Measurements from ENCODE around the gene TMED10.

The TMED10 gene

GRCh38 chr14:75176142-75176820 is at the start of gene TMED10:
TMED10 (minus strand) TSS chr14:75176612; CDS start chr14:75176579, 33 bp downstream.
- DNase-seq, result peak; percentile 93

- no peak for DNase-seq
These were observed 48.1 kb upstream of the TMED10 start for GRCh38 chr14:75224561-75224960.

- no peak for DNase-seq
These were observed 47.3 kb upstream of the TMED10 start for GRCh38 chr14:75223664-75224154.

- DNase-seq, result no peak
These were observed 45.8 kb upstream of the TMED10 start for GRCh38 chr14:75222208-75222701.

DNA sequence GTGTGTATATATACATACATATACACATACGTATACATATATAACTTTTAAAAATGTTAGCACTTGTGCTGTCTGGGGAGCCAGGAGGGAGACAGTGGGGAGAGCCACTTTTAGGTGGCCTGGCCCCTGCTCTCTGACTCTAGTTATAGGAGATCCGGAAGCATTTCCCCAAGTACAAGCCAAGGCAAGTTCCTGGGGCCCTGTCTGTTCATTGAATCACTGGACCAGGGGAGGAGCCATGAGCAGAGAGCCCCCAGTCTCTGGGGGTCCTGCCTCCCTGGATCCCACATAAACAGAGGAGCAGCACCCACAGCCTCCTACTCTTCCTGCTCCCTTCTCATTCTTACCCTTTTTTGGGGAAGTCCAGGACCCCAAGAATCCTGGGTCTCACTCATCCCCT is 45.4 kb upstream of the TMED10 start:
- no peak for DNase-seq

GRCh38 chr14:75220156-75220555 is 43.7 kb upstream of the TMED10 start:
- DNase-seq, result no peak

- no peak for DNase-seq
These were observed 41.2 kb upstream of the TMED10 start for GRCh38 chr14:75217508-75218206.

DNA sequence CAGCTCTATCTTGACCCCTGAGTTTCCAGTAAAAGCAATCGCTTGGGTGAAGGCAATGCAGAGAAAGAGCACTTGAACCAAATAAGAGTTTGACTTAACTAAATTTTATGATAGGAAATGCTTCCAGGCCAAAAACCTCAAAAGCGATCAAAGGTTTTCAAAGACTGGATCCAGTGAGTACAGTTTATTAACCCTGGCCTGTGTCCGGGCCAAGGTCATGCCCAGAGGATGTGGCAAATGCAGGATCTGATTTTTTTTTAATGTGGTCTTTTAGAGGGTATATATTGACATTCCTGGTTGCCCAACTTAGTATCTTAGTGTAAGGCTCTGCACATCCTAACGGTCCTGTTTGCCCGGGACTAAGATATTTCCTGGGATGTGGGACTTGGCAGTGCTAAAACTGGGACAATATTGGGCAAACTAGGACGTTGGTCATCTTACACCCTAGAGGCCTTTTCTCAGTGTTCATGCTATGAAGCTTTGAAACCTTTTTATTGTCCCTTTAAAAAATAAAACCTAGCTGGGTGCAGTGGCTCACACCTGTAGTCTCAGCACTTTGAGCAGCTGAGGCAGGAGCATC is 40.1 kb upstream of the TMED10 start:
- DNase-seq, result no peak

DNA sequence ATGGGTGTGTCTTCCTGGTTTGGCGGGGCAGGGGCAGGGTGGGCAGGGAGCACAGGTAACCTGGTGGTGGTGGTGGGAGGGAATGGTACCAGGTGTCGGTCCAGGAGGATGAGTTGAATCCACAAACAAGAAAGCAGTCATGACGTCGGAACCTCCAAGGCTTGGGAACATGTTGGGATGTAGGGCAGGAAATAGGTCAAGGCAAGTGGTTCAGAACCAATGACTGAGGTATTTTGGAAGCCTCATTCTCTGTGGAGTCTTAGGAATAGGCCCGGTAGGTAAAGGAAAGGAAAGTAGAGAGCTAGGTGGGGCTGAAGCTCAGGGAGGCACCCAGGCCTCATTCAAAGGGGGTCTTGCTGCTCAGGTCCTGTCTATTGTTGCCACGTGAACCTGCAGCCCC is 39.1 kb upstream of the TMED10 start:
- DNase-seq, result no peak

DNA sequence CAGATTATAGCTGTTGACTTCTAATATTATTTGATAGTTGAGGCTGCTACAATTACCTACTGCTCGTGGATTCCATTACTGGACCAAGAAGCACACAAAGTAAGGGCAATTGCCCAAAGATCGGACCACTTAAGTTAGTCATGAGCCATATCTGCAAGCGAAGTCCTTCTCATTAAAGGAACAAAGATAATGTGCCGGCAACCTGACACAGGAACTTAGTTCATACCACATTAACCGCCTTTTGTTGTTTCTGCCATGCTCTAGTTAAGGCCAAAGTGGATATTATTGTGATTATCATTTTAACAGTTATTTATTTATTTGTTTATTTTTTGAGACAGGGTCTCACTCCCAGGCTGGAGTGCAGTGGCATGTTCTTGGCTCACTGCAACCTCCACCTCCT is 38.1 kb upstream of the TMED10 start:
- no peak for DNase-seq

DNA sequence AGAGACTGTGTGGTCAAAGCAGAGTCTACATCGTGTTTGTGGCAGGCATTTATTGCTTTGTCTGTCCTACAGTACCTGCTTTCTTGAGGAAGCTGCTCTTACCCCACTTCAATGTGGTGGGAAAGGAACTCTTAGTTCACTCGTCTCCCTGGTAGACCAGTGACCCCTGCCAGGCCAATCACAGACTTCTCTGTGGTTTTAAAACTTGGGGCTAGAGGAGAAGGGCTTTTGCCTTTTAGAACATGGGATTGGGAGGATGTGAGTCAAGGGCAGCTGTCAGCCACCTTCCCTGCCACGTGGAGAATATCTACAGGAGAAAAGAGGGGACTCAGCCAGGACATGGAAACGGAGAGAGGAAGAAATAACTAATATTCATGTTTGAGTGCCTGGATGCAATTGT is 36.8 kb upstream of the TMED10 start:
- DNase-seq, result no peak

DNA sequence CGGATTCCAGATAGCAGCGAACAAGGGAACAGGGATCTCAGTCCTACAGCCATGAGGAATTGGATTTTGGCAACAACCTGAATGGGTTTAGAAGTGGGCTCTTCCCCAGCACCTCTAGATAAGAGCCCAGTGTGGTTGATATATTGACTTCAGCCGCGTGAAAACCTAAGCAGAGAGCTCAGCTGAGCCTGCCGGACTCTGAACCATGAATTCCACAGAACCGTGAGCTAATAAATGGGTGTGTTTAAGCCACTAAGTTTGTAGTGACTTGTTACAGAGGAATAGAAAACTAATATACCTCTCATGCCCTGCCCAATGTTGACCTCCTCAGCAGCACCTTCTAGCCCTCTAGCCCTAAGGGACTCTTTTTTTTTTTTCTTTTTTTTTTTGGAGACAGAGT is 32.4 kb upstream of the TMED10 start:
- no peak for DNase-seq

DNA sequence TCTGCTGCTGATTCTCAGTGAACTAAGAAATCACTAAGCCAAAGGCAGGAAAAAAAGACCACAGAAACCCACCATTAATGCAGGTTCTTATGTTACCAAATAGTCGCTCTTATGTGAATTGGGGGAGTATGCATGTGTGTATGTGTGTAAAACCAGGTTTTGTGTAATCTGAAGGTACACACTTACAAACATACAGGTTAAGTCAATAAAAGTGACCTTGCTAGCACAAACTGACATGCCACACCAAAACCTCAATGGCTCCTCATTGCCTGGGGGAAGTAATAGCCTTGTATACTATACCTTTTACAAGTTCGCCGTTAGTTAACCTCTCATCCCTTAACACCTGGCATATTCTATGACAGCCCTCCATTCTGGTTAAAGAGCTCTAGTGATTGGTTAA is 29.8 kb upstream of the TMED10 start:
- DNase-seq, result no peak

DNA sequence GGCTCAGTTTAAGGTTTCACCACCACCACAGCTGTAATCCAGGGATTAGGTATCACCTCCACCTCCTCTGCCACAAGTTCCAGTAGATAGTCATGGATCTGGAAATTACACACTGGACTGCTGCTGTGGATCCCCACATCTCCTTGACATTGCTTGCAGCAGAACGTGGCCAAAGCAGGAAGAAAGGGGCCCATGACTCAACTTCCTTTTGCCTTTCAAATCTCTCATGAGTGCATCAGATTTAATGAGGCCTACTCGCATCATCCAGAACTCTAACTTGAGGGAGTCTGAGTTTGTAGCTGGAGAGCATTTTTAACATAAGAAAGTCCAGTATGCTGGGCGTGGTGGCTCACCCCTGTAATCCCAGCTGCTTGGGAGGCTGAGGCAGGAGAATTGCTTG is 29.2 kb upstream of the TMED10 start:
- DNase-seq, result no peak

DNA sequence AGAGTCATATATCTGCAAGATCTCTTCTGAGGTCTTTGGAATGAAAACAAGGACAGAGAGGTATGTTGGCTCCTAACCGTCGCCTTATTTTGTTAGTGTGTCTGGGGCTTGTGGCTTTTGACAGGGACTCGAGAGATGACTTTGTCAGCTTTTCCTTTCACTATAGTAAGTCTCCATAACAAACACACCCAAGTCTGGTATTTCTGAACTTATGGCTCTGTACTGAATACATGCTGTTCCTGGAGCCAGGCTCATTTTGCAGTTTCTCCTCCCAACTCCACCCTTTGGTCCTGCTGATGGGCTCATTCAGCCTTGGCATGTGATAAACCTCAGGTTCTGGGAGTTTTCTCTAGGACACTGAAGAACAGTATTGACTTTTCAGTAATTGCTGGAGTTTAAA is 27.7 kb upstream of the TMED10 start:
- DNase-seq, result no peak

- no peak for DNase-seq
These were observed 26.2 kb upstream of the TMED10 start for GRCh38 chr14:75202657-75203056.

DNA sequence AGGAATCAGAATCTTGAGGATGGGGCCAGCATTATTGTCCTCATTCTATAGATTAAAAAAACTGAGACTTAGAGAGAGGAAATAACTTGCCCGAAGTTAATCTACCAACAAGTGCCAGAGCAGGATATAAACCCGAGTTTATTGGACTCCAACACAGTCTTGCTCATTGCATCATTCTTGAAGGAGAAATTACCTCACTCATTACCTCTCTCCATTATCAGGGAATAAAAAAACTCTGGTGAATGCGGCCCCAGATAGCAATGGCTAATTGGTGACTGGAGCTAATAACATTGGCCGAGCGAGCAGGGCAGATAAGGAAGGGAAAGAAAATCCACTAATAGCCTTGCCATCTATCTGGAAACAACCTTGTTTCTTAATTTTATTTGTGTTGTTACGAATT is 24.7 kb upstream of the TMED10 start:
- DNase-seq, result no peak

DNA sequence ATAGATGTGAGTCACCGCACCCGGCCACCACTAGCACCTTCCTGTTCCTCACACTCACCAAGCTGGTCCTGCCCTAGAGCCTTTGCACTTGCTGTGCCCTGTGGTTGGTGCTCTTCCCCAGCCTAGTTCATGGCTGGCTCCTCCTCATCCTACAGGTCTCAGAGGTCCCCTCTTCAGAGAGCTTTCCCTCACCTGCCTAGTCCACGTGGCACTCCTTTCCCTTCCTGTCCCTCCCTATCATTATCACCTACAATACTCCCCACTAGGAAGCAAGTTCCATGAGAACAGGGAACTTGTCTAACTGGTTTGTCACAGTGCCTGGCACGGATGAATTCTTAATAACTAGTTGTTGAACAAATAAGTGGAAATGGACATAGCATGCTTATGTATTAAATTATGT is 24.0 kb upstream of the TMED10 start:
- peak; percentile 73 for DNase-seq

DNA sequence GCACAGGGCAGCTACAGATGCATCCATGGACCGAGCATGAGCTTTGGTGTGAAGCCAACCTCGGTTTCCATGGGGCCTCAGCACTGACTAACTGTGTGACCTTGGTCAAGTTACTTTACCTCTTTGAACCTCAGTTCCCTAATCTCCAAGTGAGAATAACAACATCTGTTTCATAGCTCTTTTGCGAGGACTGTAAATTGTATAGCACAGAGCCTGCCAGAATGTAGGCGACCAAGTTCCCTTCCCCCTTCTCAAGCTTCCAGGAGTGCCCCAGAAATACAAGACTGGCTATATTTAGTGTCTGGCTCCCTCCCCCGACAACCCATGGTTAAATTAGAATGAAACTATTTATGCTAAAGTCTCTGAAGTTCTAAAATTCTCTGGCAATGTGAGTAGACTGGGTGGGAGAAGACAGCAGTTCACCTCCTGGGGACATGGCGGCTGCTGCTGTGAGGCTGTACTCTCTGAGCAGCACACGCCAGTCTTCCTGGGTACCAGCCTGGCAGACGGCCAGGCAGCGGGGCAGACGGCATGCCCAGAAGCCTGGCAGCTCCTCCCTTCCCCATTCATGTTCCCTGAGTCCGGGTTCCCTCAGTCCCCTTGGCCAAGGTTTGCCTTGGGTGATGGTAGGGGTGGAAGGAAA is 22.0 kb upstream of the TMED10 start:
- peak; percentile 62 for DNase-seq

GRCh38 chr14:75197338-75197737 is 20.9 kb upstream of the TMED10 start:
- no peak for DNase-seq

DNA sequence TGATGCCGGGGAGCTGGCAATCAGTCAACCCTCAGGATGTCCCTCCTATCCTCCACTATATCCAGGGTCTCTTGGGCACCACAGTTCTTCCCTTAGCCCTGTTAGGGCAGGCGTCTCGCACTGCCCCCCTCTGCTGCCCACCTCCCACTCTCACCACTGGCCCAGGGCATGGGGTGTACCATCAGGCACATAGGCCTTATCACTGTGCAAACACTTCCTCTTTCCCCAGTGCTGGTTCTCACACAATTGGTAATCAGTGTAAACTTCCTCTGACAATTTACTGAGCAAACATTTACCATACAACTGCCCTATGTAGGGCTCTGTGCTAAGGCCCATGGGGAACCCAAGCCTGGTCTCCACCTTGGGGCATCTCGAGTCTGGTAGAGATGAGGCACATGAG is 20.1 kb upstream of the TMED10 start:
- no peak for DNase-seq

GRCh38 chr14:75196064-75196463 is 19.7 kb upstream of the TMED10 start:
- DNase-seq, result no peak

DNA sequence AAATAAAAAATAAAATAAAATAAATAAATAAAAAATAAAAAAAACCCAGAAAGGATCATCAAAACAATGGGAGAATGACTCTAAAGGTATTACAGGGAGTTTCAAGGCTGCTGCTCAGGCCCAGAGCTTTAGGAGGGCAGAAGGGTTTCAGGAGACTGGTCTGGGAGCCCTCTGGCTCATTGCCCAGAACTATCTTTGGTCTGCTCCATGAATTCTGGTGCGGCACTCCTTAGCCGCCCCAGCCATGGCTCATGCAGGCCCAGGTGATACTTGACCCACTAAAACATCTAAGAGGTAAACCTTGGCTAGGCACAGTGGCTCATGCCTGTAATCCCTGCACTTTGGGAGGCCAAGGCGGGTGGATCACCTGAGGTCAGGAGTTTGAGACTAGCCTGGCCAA is 14.7 kb upstream of the TMED10 start:
- no peak for DNase-seq

DNA sequence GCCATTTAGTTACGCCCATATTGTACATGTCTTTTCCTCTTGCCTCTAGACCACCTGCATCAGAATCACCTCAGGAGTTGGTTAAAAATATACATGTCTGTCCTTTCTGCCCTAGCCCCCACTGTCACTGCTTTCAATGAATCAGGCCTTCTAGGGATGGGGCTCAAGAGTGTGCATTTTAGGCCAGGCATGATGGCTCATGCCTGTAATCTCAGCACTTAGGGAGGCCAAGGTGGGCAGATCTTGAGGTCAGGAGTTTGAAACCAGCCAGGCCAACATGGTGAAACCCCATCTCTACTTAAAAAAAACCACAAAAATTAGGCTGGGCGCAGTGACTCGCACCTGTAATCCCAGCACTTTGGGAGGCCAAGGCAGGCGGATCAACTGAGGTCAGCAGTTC is 13.6 kb upstream of the TMED10 start:
- no peak for DNase-seq
